NCI-H345 (cell line): ENCODE measurements around the gene MS4A4E.
"Not testable (repeated sequence)": the region's sequence is repeated elsewhere in the genome, so short reads cannot be mapped to it uniquely, and the experiment has no call there.

Experiments
- DNase-seq: peaks from one replicate; lab custom pipeline; 2025; lab: John Stamatoyannopoulos, UW

MS4A4E gene

GRCh38 chr11:60170566-60170965 is 72.4 kb downstream of the MS4A4E start:
- no peak for DNase-seq

- no peak for DNase-seq
Observed at GRCh38 chr11:60169264-60169915, 73.5 kb downstream of the MS4A4E start.

GRCh38 chr11:60168306-60168705 is 74.6 kb downstream of the MS4A4E start:
- no peak for DNase-seq

GRCh38 chr11:60165951-60166350 is 77.0 kb downstream of the MS4A4E start:
- no peak for DNase-seq

- DNase-seq: no peak
Observed at GRCh38 chr11:60165538-60165937, 77.4 kb downstream of the MS4A4E start.

GRCh38 chr11:60164550-60165075 is 78.3 kb downstream of the MS4A4E start:
- no peak for DNase-seq

GRCh38 chr11:60161766-60162165 is 81.2 kb downstream of the MS4A4E start:
- no peak for DNase-seq

- DNase-seq: no peak
Observed at GRCh38 chr11:60161107-60161506, 81.8 kb downstream of the MS4A4E start.

- DNase-seq: no peak
Observed at GRCh38 chr11:60159868-60160267, 83.1 kb downstream of the MS4A4E start.

GRCh38 chr11:60159284-60159683 is 83.7 kb downstream of the MS4A4E start:
- no peak for DNase-seq

- no peak for DNase-seq
Observed at GRCh38 chr11:60158636-60159035, 84.3 kb downstream of the MS4A4E start.

- DNase-seq: no peak
Observed at GRCh38 chr11:60155931-60156330, 87.0 kb downstream of the MS4A4E start.

- DNase-seq: not testable (repeated sequence)
Observed at GRCh38 chr11:60152727-60153126, 90.2 kb downstream of the MS4A4E start.

- no peak for DNase-seq
Observed at GRCh38 chr11:60150279-60150678, 92.7 kb downstream of the MS4A4E start.
